Measurements from ENCODE around the gene KLK8. TPM values are rescaled to one million over a fixed set of nuclear protein-coding genes. Genes with fewer than 3 reads are reported as not detected.

Gene KLK8
- total RNA-seq, 1 donor from 2014 or later: not detected

GRCh38 chr19:51010066-51010795 is 8.8 kb upstream of the KLK8 start:
- Histone ChIP-seq H3K9ac (ENCODE audit: low read length) (no peak overlapping the region), H3K36me3 (ENCODE audit: insufficient read depth, low read length) (no peaks in the 10 kb centered on the region), H3K27me3 (ENCODE audit: insufficient read depth, low read length) (no peaks in the 10 kb centered on the region), H4K20me1 (ENCODE audit: insufficient read depth, low read length) (no peaks in the 10 kb centered on the region), H2AFZ (ENCODE audit: low read depth, low read length) (no peak overlapping the region), H3K27ac (ENCODE audit: low read depth, low read length) (no peak overlapping the region), H3K4me1 (ENCODE audit: insufficient read depth, low read length) (no peaks in the 10 kb centered on the region), H3K4me2 (ENCODE audit: low read length) (no peak overlapping the region), H3K9me3 (ENCODE audit: insufficient read depth, low read depth, low read length) (peaks cover 2% of the 10 kb centered on the region), H3K4me3 (ENCODE audit: insufficient read depth, low read depth, low read length) (no peak overlapping the region), H3K79me2 (ENCODE audit: insufficient read depth, low read length) (no peaks in the 10 kb centered on the region)
- DNase-seq (ENCODE audit: low read depth): no peak
- H3K27me3 Mint-ChIP-seq (ENCODE audit: low read depth, unreplicated experiment): peaks cover 54% of the 10 kb centered on the region
- no peak overlapping the region for H3K27ac Mint-ChIP-seq (ENCODE audit: unreplicated experiment)
- no peak overlapping the region for H3K4me3 Mint-ChIP-seq (ENCODE audit: unreplicated experiment)
- H3K36me3 Mint-ChIP-seq (ENCODE audit: low read depth, unreplicated experiment): no peaks in the 10 kb centered on the region
- H3K9me3 Mint-ChIP-seq (ENCODE audit: unreplicated experiment): peaks cover 7% of the 10 kb centered on the region
- FAIRE-seq: no peak
- TF ChIP-seq EZH2 (IDR thresholded peaks at IDR 0.05; ENCODE audit: insufficient read depth, low read length) (no peak), CTCF (IDR thresholded peaks at IDR 0.05; ENCODE audit: insufficient read depth, low read depth, low read length) (no peak)
- H3K4me1 Mint-ChIP-seq (ENCODE audit: low read depth, unreplicated experiment): peaks cover 3% of the 10 kb centered on the region

GRCh38 chr19:51009061-51009891 is 7.9 kb upstream of the KLK8 start:
- Histone ChIP-seq H3K79me2 (ENCODE audit: insufficient read depth, low read length) (no peaks in the 10 kb centered on the region), H3K9ac (ENCODE audit: low read length) (no peak overlapping the region), H3K27ac (ENCODE audit: low read depth, low read length) (no peak overlapping the region), H3K4me2 (ENCODE audit: low read length) (no peak overlapping the region), H3K4me3 (ENCODE audit: insufficient read depth, low read depth, low read length) (no peak overlapping the region), H3K27me3 (ENCODE audit: insufficient read depth, low read length) (no peaks in the 10 kb centered on the region), H2AFZ (ENCODE audit: low read depth, low read length) (no peak overlapping the region), H3K9me3 (ENCODE audit: insufficient read depth, low read depth, low read length) (peaks cover 2% of the 10 kb centered on the region), H3K4me1 (ENCODE audit: insufficient read depth, low read length) (no peaks in the 10 kb centered on the region), H4K20me1 (ENCODE audit: insufficient read depth, low read length) (no peaks in the 10 kb centered on the region), H3K36me3 (ENCODE audit: insufficient read depth, low read length) (no peaks in the 10 kb centered on the region)
- Mint-ChIP-seq H3K4me3 (ENCODE audit: unreplicated experiment) (no peak overlapping the region), H3K9me3 (ENCODE audit: unreplicated experiment) (peaks cover 2% of the 10 kb centered on the region), H3K4me1 (ENCODE audit: low read depth, unreplicated experiment) (peaks cover 3% of the 10 kb centered on the region), H3K27ac (ENCODE audit: unreplicated experiment) (no peak overlapping the region), H3K36me3 (ENCODE audit: low read depth, unreplicated experiment) (no peaks in the 10 kb centered on the region), H3K27me3 (ENCODE audit: low read depth, unreplicated experiment) (peaks cover 50% of the 10 kb centered on the region)
- DNase-seq (ENCODE audit: low read depth): no peak
- TF ChIP-seq EZH2 (IDR thresholded peaks at IDR 0.05; ENCODE audit: insufficient read depth, low read length) (no peak), CTCF (IDR thresholded peaks at IDR 0.05; ENCODE audit: insufficient read depth, low read depth, low read length) (no peak)
- no peak for FAIRE-seq

All from astrocyte (in vitro differentiated cells and primary cell).